GM12875 (cell line): ENCODE data around the gene SEC22C.

Experiments
- H3K4me3 ChIP-seq: one replicate; pipeline ENCODE4 v1.5.1; 2011; ENCODE audit warnings: low read depth, low read length, control low read depth
- TF ChIP-seq, protein P1 (sequence below): IDR thresholded peaks from 2 replicates; pipeline ENCODE4 v1.5.1; 2011; ENCODE audit warnings: low read depth, mild to moderate bottlenecking, control low read depth, inconsistent platforms, low read length, moderate library complexity, borderline replicate concordance; ENCODE audit not compliant: insufficient read depth

Gene SEC22C

DNA sequence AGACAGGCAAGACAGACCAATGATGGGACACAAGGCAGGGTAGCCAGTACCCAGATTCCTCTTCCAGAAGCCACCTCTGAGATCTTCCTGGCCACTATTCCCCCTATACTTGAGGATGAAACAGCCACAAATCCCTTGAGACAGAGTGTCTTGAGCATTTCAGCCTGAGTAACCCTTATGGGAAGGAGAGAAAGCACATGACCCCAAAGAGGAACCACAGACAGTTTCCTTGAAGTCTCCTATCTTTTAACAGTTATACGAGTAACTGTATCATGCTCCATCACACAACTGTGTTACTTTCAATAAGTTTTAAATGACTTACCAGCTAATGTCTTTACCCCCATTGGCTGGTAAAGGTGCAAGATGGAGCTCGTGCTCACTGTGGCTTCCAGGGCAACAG is 70.0 kb downstream of the SEC22C start:
- TF ChIP-seq, protein P1, sequence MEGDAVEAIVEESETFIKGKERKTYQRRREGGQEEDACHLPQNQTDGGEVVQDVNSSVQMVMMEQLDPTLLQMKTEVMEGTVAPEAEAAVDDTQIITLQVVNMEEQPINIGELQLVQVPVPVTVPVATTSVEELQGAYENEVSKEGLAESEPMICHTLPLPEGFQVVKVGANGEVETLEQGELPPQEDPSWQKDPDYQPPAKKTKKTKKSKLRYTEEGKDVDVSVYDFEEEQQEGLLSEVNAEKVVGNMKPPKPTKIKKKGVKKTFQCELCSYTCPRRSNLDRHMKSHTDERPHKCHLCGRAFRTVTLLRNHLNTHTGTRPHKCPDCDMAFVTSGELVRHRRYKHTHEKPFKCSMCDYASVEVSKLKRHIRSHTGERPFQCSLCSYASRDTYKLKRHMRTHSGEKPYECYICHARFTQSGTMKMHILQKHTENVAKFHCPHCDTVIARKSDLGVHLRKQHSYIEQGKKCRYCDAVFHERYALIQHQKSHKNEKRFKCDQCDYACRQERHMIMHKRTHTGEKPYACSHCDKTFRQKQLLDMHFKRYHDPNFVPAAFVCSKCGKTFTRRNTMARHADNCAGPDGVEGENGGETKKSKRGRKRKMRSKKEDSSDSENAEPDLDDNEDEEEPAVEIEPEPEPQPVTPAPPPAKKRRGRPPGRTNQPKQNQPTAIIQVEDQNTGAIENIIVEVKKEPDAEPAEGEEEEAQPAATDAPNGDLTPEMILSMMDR: no peak
- H3K4me3 ChIP-seq: no peak overlapping the region

GRCh38 chr3:42511201-42511600 is 70.6 kb downstream of the SEC22C start:
- TF ChIP-seq, protein P1: no peak
- no peak overlapping the region for H3K4me3 ChIP-seq

GRCh38 chr3:42510325-42510724 is 71.4 kb downstream of the SEC22C start:
- H3K4me3 ChIP-seq: no peak overlapping the region
- TF ChIP-seq, protein P1: no peak

GRCh38 chr3:42509111-42509510 is 72.7 kb downstream of the SEC22C start:
- no peak overlapping the region for H3K4me3 ChIP-seq
- TF ChIP-seq, protein P1: no peak

GRCh38 chr3:42508562-42508961 is 73.2 kb downstream of the SEC22C start:
- TF ChIP-seq, protein P1: no peak
- no peak overlapping the region for H3K4me3 ChIP-seq

- no peak overlapping the region for H3K4me3 ChIP-seq
- TF ChIP-seq, protein P1: no peak
Observed at GRCh38 chr3:42507761-42508335, 73.9 kb downstream of the SEC22C start.

- no peak overlapping the region for H3K4me3 ChIP-seq
- TF ChIP-seq, protein P1: no peak
Observed at GRCh38 chr3:42507252-42507651, 74.5 kb downstream of the SEC22C start.
